DND-41 (cell line): ENCODE measurements around the gene CAPG.

Experiments used
- CTCF ChIP-seq: IDR thresholded peaks from 2 replicates; pipeline ENCODE4 v1.5.1; 2012; ENCODE audit warnings: borderline replicate concordance, low read length, moderate library complexity, mild to moderate bottlenecking; ENCODE audit not compliant: poor library complexity, severe bottlenecking; ENCODE audit errors: extremely low read depth
- EZH2 ChIP-seq: IDR thresholded peaks from 3 replicates; pipeline ENCODE4 v1.6.1; 2012; ENCODE audit warnings: borderline replicate concordance, low read depth, mild to moderate bottlenecking, moderate library complexity, low read length, inconsistent platforms; ENCODE audit not compliant: severe bottlenecking

- TF ChIP-seq CTCF (no peak), EZH2 (no peak)
These were observed 15.4 kb upstream of the CAPG start for GRCh38 chr2:85425588-85425987.
